ENCODE measurements around the gene IL11.

GRCh38 chr19:55410168-55410567 lies 39.9 kb upstream of the IL11 start:
- TF ChIP-seq CTCF (IDR thresholded peaks at IDR 0.05; ENCODE audit: insufficient read depth, low read depth, low read length): no peak
- no peak for TF ChIP-seq EZH2 (IDR thresholded peaks at IDR 0.05; ENCODE audit: insufficient read depth, low read length)
